ENCODE results near the gene KRTAP10-5.
"Not testable (repeated sequence)": the region's sequence is repeated elsewhere in the genome, so short reads cannot be mapped to it uniquely, and the experiment has no call there.

The KRTAP10-5 gene

GRCh38 chr21:44610157-44610843 is 29.9 kb upstream of the KRTAP10-5 start:
- not testable (repeated sequence) for DNase-seq

- DNase-seq, result no peak
Observed at GRCh38 chr21:44609193-44609592, 28.8 kb upstream of the KRTAP10-5 start.

- no peak for DNase-seq
Observed at GRCh38 chr21:44606495-44606894, 26.1 kb upstream of the KRTAP10-5 start.

GRCh38 chr21:44603911-44604310 is 23.5 kb upstream of the KRTAP10-5 start:
- no peak for DNase-seq

GRCh38 chr21:44603109-44603875 is 22.9 kb upstream of the KRTAP10-5 start:
- no peak for DNase-seq

GRCh38 chr21:44602463-44602850 is 22.1 kb upstream of the KRTAP10-5 start:
- no peak for DNase-seq

GRCh38 chr21:44601596-44602462 is 21.4 kb upstream of the KRTAP10-5 start:
- no peak for DNase-seq

- DNase-seq, result not testable (repeated sequence)
Observed at GRCh38 chr21:44601091-44601490, 20.7 kb upstream of the KRTAP10-5 start.

GRCh38 chr21:44600118-44600978 is 19.9 kb upstream of the KRTAP10-5 start, which contains the start of gene KRTAP10-7:
Gene KRTAP10-7, plus strand, starts transcription at chr21:44600597. Its CDS starts 25 bp downstream, at chr21:44600622.
- DNase-seq, result not testable (repeated sequence)

GRCh38 chr21:44599264-44600029 is 19.0 kb upstream of the KRTAP10-5 start:
- DNase-seq, result no peak

- DNase-seq, result no peak
Observed at GRCh38 chr21:44598061-44598460, 17.7 kb upstream of the KRTAP10-5 start.

- no peak for DNase-seq
Observed at GRCh38 chr21:44596068-44596725, 15.8 kb upstream of the KRTAP10-5 start.

GRCh38 chr21:44595524-44595923 is 15.1 kb upstream of the KRTAP10-5 start:
- no peak for DNase-seq

- DNase-seq, result no peak
Observed at GRCh38 chr21:44594406-44594916, 14.1 kb upstream of the KRTAP10-5 start.

- DNase-seq, result no peak
Observed at GRCh38 chr21:44593598-44594405, 13.4 kb upstream of the KRTAP10-5 start.

GRCh38 chr21:44592446-44593311 is 12.3 kb upstream of the KRTAP10-5 start, which contains the start of gene KRTAP10-6:
Gene KRTAP10-6, minus strand, starts transcription at chr21:44592505. Its CDS starts 21 bp downstream, at chr21:44592484.
- no peak for DNase-seq

- not testable (repeated sequence) for DNase-seq
Observed at GRCh38 chr21:44591801-44592130, 11.4 kb upstream of the KRTAP10-5 start.
